ENCODE measurements around the gene DDX39B. TPM values are rescaled to one million over a fixed set of nuclear protein-coding genes. Genes with fewer than 3 reads are reported as not detected.

Gene DDX39B
- total and polyA plus RNA-seq, 9 of the 15 experiments (the other 6 are each of a cell fraction or from before 2014, with no cell fraction given), result 479 to 869 (median 592) TPM

DNA sequence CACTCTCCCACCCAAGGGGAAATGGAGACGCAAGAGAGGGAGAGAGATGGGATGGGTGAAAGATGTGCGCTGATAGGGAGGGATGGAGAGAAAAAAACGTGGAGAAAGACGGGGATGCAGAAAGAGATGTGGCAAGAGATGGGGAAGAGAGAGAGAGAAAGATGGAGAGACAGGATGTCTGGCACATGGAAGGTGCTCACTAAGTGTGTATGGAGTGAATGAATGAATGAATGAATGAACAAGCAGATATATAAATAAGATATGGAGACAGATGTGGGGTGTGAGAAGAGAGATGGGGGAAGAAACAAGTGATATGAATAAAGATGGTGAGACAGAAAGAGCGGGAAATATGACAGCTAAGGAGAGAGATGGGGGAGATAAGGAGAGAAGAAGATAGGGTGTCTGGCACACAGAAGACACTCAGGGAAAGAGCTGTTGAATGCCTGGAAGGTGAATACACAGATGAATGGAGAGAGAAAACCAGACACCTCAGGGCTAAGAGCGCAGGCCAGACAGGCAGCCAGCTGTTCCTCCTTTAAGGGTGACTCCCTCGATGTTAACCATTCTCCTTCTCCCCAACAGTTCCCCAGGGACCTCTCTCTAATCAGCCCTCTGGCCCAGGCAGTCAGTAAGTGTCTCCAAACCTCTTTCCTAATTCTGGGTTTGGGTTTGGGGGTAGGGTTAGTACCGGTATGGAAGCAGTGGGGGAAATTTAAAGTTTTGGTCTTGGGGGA, 34.3 kb upstream of the DDX39B start (continued):
- TF ChIP-seq, protein P1, sequence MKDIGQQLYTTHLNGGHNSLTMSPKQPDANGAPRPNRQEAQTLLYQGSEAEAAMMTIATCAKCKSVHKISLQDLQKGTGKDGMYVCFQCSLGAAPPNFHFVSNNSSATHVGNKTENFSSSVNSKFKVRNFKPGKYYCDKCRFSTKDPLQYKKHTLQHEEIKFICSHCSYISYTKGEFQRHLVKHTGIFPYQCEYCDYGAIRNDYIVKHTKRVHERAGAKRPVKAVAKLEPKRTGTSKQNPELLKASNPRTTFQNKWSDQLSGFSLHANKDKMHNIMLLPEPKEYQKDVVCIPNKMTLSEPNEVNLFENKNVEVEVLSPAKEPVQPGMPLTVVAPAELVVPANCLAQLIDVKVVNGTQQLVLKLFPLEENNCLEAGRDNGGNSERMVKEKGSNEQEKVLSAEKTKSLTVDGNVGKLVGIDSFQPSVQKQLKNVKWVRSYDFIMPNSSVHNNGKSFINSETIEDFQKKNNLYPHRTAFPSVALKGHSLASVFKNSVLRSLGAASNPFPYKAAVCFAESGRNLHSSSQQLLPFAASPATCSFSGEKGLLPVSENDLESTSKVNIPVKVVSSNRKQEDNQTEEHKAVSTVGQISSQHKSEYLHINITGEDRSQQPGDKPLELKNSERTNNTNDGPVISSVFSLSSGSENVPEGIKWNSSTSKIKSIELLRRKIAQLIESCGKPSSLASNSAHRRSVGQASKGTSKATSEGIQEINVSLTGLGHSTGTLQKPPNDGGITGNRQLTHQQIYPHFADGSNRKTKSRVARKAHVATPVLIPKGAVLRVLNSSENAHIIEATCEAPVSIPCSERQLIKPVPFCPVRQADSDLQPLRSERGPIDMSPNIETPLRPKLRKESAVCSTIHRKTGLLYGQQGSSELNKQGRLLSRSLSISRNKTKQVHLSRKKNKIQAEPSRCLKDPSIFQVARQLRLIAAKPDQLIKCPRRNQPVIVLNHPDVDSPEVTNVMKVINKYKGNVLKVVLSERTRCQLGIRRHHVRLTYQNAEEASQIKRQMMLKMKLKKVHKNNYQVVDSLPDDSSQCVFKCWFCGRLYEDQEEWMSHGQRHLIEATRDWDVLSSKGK (CRISPR knock-in tag; IDR thresholded peaks at IDR 0.05), result no peak
- TF ChIP-seq NCOA2 (IDR thresholded peaks at IDR 0.05; ENCODE audit: partially characterized antibody in 2 of 2), result no peak
- TF ChIP-seq JUNB (CRISPR knock-in tag; conservative IDR thresholded peaks at IDR 0.05), result no peak
- no peak for TF ChIP-seq NR2C2 (CRISPR knock-in tag; IDR thresholded peaks at IDR 0.05)
- no peak for TF ChIP-seq NR2C2 (tag; IDR thresholded peaks at IDR 0.05)
- no peak for TF ChIP-seq ZNF212 (CRISPR knock-in tag; IDR thresholded peaks at IDR 0.05)
- TF ChIP-seq SNIP1 (IDR thresholded peaks at IDR 0.05; ENCODE audit: low read depth), result no peak
- TF ChIP-seq KDM1A (IDR thresholded peaks at IDR 0.05), result peak; percentile 45 to 48; a peak in 2 of 4 replicates
- no peak for TF ChIP-seq EP300 (IDR thresholded peaks at IDR 0.05; ENCODE audit: low read length)
- TF ChIP-seq, protein P2, sequence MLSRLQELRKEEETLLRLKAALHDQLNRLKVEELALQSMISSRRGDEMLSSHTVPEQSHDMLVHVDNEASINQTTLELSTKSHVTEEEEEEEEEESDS (CRISPR knock-in tag; IDR thresholded peaks at IDR 0.05), result no peak
- TF ChIP-seq, protein P3, sequence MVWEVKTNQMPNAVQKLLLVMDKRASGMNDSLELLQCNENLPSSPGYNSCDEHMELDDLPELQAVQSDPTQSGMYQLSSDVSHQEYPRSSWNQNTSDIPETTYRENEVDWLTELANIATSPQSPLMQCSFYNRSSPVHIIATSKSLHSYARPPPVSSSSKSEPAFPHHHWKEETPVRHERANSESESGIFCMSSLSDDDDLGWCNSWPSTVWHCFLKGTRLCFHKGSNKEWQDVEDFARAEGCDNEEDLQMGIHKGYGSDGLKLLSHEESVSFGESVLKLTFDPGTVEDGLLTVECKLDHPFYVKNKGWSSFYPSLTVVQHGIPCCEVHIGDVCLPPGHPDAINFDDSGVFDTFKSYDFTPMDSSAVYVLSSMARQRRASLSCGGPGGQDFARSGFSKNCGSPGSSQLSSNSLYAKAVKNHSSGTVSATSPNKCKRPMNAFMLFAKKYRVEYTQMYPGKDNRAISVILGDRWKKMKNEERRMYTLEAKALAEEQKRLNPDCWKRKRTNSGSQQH (CRISPR knock-in tag; IDR thresholded peaks at IDR 0.05), result peak; percentile 79; the same call in 1 of the 2 replicates
- peak; percentile 57; the same call in 1 of the 2 replicates for TF ChIP-seq CTBP1 (IDR thresholded peaks at IDR 0.05; ENCODE audit: borderline replicate concordance)
- TF ChIP-seq, protein P4, sequence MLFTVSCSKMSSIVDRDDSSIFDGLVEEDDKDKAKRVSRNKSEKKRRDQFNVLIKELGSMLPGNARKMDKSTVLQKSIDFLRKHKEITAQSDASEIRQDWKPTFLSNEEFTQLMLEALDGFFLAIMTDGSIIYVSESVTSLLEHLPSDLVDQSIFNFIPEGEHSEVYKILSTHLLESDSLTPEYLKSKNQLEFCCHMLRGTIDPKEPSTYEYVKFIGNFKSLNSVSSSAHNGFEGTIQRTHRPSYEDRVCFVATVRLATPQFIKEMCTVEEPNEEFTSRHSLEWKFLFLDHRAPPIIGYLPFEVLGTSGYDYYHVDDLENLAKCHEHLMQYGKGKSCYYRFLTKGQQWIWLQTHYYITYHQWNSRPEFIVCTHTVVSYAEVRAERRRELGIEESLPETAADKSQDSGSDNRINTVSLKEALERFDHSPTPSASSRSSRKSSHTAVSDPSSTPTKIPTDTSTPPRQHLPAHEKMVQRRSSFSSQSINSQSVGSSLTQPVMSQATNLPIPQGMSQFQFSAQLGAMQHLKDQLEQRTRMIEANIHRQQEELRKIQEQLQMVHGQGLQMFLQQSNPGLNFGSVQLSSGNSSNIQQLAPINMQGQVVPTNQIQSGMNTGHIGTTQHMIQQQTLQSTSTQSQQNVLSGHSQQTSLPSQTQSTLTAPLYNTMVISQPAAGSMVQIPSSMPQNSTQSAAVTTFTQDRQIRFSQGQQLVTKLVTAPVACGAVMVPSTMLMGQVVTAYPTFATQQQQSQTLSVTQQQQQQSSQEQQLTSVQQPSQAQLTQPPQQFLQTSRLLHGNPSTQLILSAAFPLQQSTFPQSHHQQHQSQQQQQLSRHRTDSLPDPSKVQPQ (CRISPR knock-in tag; IDR thresholded peaks at IDR 0.05; ENCODE audit: borderline replicate concordance), result no peak
- TF ChIP-seq HSF4 (CRISPR knock-in tag; IDR thresholded peaks at IDR 0.05; ENCODE audit: borderline replicate concordance), result no peak
- TF ChIP-seq DPF2 (IDR thresholded peaks at IDR 0.05), result 0 out of 2 replicates have a peak, but pooled peaks have one; percentile 13
- no peak for TF ChIP-seq ARNT (IDR thresholded peaks at IDR 0.05)
- TF ChIP-seq RBM25 (IDR thresholded peaks at IDR 0.05; ENCODE audit: low read depth, low read length, severe bottlenecking), result no peak
- no peak for TF ChIP-seq POLR3A (IDR thresholded peaks at IDR 0.05; ENCODE audit: borderline replicate concordance, extremely low read depth, insufficient read depth, insufficient read length)
- no peak for TF ChIP-seq ARHGAP35 (IDR thresholded peaks at IDR 0.05; ENCODE audit: partially characterized antibody)
- no peak for TF ChIP-seq TOE1 (IDR thresholded peaks at IDR 0.05; ENCODE audit: borderline replicate concordance)
- TF ChIP-seq TOE1 (CRISPR knock-in tag; IDR thresholded peaks at IDR 0.05; ENCODE audit: borderline replicate concordance, low read depth), result no peak
